ENCODE results near the gene NEUROG3. TPM values are rescaled to one million over a fixed set of nuclear protein-coding genes. Genes with fewer than 3 reads are reported as not detected.

Gene NEUROG3
- total RNA-seq, 1 experiment from 2014 or later, result 2.4 TPM

GRCh38 chr10:69574571-69574978 lies 1.4 kb upstream of the NEUROG3 start (continued):
- 0 out of 2 replicates have a peak, but pooled peaks have one; percentile 17 for TF ChIP-seq FOXP4 (CRISPR knock-in tag; IDR thresholded peaks at IDR 0.05)
- TF ChIP-seq, protein P1, sequence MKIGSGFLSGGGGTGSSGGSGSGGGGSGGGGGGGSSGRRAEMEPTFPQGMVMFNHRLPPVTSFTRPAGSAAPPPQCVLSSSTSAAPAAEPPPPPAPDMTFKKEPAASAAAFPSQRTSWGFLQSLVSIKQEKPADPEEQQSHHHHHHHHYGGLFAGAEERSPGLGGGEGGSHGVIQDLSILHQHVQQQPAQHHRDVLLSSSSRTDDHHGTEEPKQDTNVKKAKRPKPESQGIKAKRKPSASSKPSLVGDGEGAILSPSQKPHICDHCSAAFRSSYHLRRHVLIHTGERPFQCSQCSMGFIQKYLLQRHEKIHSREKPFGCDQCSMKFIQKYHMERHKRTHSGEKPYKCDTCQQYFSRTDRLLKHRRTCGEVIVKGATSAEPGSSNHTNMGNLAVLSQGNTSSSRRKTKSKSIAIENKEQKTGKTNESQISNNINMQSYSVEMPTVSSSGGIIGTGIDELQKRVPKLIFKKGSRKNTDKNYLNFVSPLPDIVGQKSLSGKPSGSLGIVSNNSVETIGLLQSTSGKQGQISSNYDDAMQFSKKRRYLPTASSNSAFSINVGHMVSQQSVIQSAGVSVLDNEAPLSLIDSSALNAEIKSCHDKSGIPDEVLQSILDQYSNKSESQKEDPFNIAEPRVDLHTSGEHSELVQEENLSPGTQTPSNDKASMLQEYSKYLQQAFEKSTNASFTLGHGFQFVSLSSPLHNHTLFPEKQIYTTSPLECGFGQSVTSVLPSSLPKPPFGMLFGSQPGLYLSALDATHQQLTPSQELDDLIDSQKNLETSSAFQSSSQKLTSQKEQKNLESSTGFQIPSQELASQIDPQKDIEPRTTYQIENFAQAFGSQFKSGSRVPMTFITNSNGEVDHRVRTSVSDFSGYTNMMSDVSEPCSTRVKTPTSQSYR (CRISPR knock-in tag; IDR thresholded peaks at IDR 0.05), result 0 out of 2 replicates have a peak, but pooled peaks have one; percentile 37

GRCh38 chr10:69572159-69573055 lies 815 bp downstream of the NEUROG3 start:
- Mint-ChIP-seq H3K9me3 (no peaks in the 10 kb centered on the region), H3K4me1 (peaks cover 75% of the 10 kb centered on the region), H3K4me3 (peak overlapping the region; percentile 88), H3K27me3 (ENCODE audit: low read depth) (peaks cover 100% of the 10 kb centered on the region), H3K27ac (no peak overlapping the region), H3K36me3 (no peaks in the 10 kb centered on the region)
- POLR2A ChIA-PET, result no interaction called here
- DNase-seq (ENCODE audit: low spot score) (no peak), ATAC-seq (no peak)
- TF ChIP-seq ETV6 (CRISPR knock-in tag; IDR thresholded peaks at IDR 0.05) (0 out of 2 replicates have a peak, but pooled peaks have one; percentile 20), MXD4 (CRISPR knock-in tag; IDR thresholded peaks at IDR 0.05; ENCODE audit: borderline replicate concordance) (no peak), FOXK1 (CRISPR knock-in tag; IDR thresholded peaks at IDR 0.05) (no peak), ZNF121 (CRISPR knock-in tag; IDR thresholded peaks at IDR 0.05) (no peak), NR2C2 (CRISPR knock-in tag; IDR thresholded peaks at IDR 0.05) (no peak), CTCF (IDR thresholded peaks at IDR 0.05) (no peak), ATF6 (CRISPR knock-in tag; IDR thresholded peaks at IDR 0.05) (peak; percentile 82), NFATC4 (CRISPR knock-in tag; IDR thresholded peaks at IDR 0.05) (no peak), ZNF416 (CRISPR knock-in tag; IDR thresholded peaks at IDR 0.05) (no peak), RELA (CRISPR knock-in tag; IDR thresholded peaks at IDR 0.05; ENCODE audit: borderline replicate concordance) (no peak)
- TF ChIP-seq, protein P2, sequence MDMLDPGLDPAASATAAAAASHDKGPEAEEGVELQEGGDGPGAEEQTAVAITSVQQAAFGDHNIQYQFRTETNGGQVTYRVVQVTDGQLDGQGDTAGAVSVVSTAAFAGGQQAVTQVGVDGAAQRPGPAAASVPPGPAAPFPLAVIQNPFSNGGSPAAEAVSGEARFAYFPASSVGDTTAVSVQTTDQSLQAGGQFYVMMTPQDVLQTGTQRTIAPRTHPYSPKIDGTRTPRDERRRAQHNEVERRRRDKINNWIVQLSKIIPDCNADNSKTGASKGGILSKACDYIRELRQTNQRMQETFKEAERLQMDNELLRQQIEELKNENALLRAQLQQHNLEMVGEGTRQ (CRISPR knock-in tag; IDR thresholded peaks at IDR 0.05), result no peak
- CTCF ChIA-PET, result interaction anchor here (2.1 to 10.1 kb wide), 4 partner anchors 57 to 164 kb away, joined by 7 to 117 read pairs (median 33); no protein-coding TSS in a partner anchor
